Uterus (tissue), 4 donors: ENCODE data around the gene TUFT1. TPM values are rescaled to one million over a fixed set of nuclear protein-coding genes. Genes with fewer than 3 reads are reported as not detected.

Source experiments
- DNase-seq, 2 donors: peaks; one replicate each; pipeline ENCODE4 v3.0.0-alpha.2; 2019 to 2020
- H3K27ac ChIP-seq, 2 donors: fragments of 200-600 bp; sonication (generic); 1 replicate in 1 of 2; 2 replicates in 1 of 2; pipeline ENCODE4 v1.5.1; 2016 to 2018
- H3K27me3 ChIP-seq, 2 donors: fragments of 200-600 bp; sonication (generic); one replicate each; pipeline ENCODE4 v1.5.1; 2018 to 2019; ENCODE audit warnings: control low read depth in 1 of 2
- H3K36me3 ChIP-seq, 2 donors: fragments of 200-600 bp; sonication (generic); one replicate each; pipeline ENCODE4 v1.5.1; 2019; ENCODE audit warnings: control low read depth in 1 of 2
- H3K4me1 ChIP-seq, 2 donors: fragments of 200-600 bp; sonication (generic); one replicate each; pipeline ENCODE4 v1.5.1; 2018 to 2019; ENCODE audit warnings: control low read depth in 1 of 2
- H3K4me3 ChIP-seq, 2 donors: fragments of 200-600 bp; sonication (generic); 1 replicate in 1 of 2; 2 replicates in 1 of 2; pipeline ENCODE4 v1.5.1; 2018 to 2019; ENCODE audit warnings: mild to moderate bottlenecking in 1 of 2
- H3K9me3 ChIP-seq, 2 donors: fragments of 200-600 bp; sonication (generic); one replicate each; pipeline ENCODE4 v1.5.1; 2019; ENCODE audit warnings: control low read depth in 1 of 2
- CTCF ChIP-seq, 4 experiments: fragments of 200-600 bp in 2 of 4; fragments of 450-650 bp in 2 of 4; sonication (generic) in 2 of 4; IDR thresholded peaks; one replicate each; pipeline ENCODE4 v1.5.1; 2016 to 2019; ENCODE audit warnings: antibody characterized with exemption in 4 of 4, mild to moderate bottlenecking in 2 of 4, moderate library complexity in 1 of 4
- POLR2A ChIP-seq, 2 donors: fragments of 450-650 bp; IDR thresholded peaks; one replicate each; pipeline ENCODE4 v1.6.1; 2016; ENCODE audit warnings: antibody characterized with exemption in 2 of 2, mild to moderate bottlenecking in 1 of 2, moderate library complexity in 1 of 2
- intact Hi-C: fragments of 100-400 bp; cut with DNase I; formaldehyde crosslinking; loops from one replicate; pipeline ENCODE4 v1.15.1; 2023; ENCODE audit warnings: low total_unique reads
- total RNA-seq, 4 donors: library from RNA; depleted of rRNA in 3 of 4; stranded (reverse); fragments of >200 nt in 3 of 4; gene quantifications; one replicate each; pipeline versions ENCODE4 v1.1.0 to v1.2.4, GENCODE V29; 2014 to 2023
- donor health status: DM: yes; HTN: yes; CAD: no.

The TUFT1 gene
- total RNA-seq, 4 donors from 2014 or later = 0.29 to 7.3 (median 5.0) TPM

GRCh38 chr1:151577173-151577572, 37.1 kb downstream of the TUFT1 start:
- Histone ChIP-seq H3K9me3 (no peaks in the 10 kb centered on the region), H3K36me3 (no peaks in the 10 kb centered on the region), H3K27ac (no peak overlapping the region), H3K4me1 (no peaks in the 10 kb centered on the region), H3K27me3 (no peaks in the 10 kb centered on the region), H3K4me3 (no peak overlapping the region)
- no peak for DNase-seq
- intact Hi-C loops = no loop called here
- TF ChIP-seq POLR2A (IDR thresholded peaks at IDR 0.05) (no peak), CTCF (IDR thresholded peaks at IDR 0.05) (no peak)

GRCh38 chr1:151578941-151579340, 38.8 kb downstream of the TUFT1 start:
- no peaks in the 10 kb centered on the region for H3K27me3 ChIP-seq
- H3K4me1 ChIP-seq = no peaks in the 10 kb centered on the region
- intact Hi-C loops = no loop called here
- DNase-seq = no peak
- H3K36me3 ChIP-seq = no peaks in the 10 kb centered on the region
- TF ChIP-seq CTCF (IDR thresholded peaks at IDR 0.05) (no peak), POLR2A (IDR thresholded peaks at IDR 0.05) (no peak)
- H3K27ac ChIP-seq = no peak overlapping the region
- no peak overlapping the region for H3K4me3 ChIP-seq
- no peaks in the 10 kb centered on the region for H3K9me3 ChIP-seq

- no peaks in the 10 kb centered on the region for H3K4me1 ChIP-seq
- DNase-seq = no peak
- no peaks in the 10 kb centered on the region for H3K9me3 ChIP-seq
- H3K36me3 ChIP-seq = no peaks in the 10 kb centered on the region
- TF ChIP-seq POLR2A (IDR thresholded peaks at IDR 0.05) (no peak), CTCF (IDR thresholded peaks at IDR 0.05) (no peak)
- intact Hi-C loops = no loop called here
- no peak overlapping the region for H3K4me3 ChIP-seq
- no peak overlapping the region for H3K27ac ChIP-seq
- H3K27me3 ChIP-seq = no peaks in the 10 kb centered on the region
Observed at GRCh38 chr1:151579436-151580225, 39.5 kb downstream of the TUFT1 start.

GRCh38 chr1:151581451-151581850, 41.3 kb downstream of the TUFT1 start:
- no peak overlapping the region for H3K27ac ChIP-seq
- TF ChIP-seq POLR2A (IDR thresholded peaks at IDR 0.05) (no peak), CTCF (IDR thresholded peaks at IDR 0.05) (no peak)
- H3K4me3 ChIP-seq = no peak overlapping the region
- no peaks in the 10 kb centered on the region for H3K4me1 ChIP-seq
- no peaks in the 10 kb centered on the region for H3K27me3 ChIP-seq
- no peaks in the 10 kb centered on the region for H3K36me3 ChIP-seq
- H3K9me3 ChIP-seq = no peaks in the 10 kb centered on the region
- intact Hi-C loops = no loop called here
- no peak for DNase-seq

- intact Hi-C loops = no loop called here
- no peak overlapping the region for H3K4me3 ChIP-seq
- no peak for DNase-seq
- TF ChIP-seq CTCF (IDR thresholded peaks at IDR 0.05) (no peak), POLR2A (IDR thresholded peaks at IDR 0.05) (no peak)
- H3K36me3 ChIP-seq = no peaks in the 10 kb centered on the region
- H3K4me1 ChIP-seq = no peaks in the 10 kb centered on the region
- no peaks in the 10 kb centered on the region for H3K27me3 ChIP-seq
- no peak overlapping the region for H3K27ac ChIP-seq
- no peaks in the 10 kb centered on the region for H3K9me3 ChIP-seq
Observed at GRCh38 chr1:151581921-151582320, 41.8 kb downstream of the TUFT1 start.
